Adrenal gland (tissue), 12 donors: ENCODE data around the gene SCP2. TPM values are rescaled to one million over a fixed set of nuclear protein-coding genes. Genes with fewer than 3 reads are reported as not detected.
A peak's percentile ranks its signal among the peaks of the same experiment; 100 is the strongest.

Source experiments
- DNase-seq, 7 donors: peaks; one replicate each; pipeline ENCODE4 v3.0.0-alpha.2; 2019 to 2020
- H3K27ac ChIP-seq, 5 donors: fragments of 200-600 bp; sonication (generic) in 4 of 5; 1 replicate in 3 of 5; 2 replicates in 2 of 5; pipeline versions ENCODE4 v1.5.1 to v1.8.0; 2016 to 2020; ENCODE audit warnings: mild to moderate bottlenecking in 1 of 5
- H3K27me3 ChIP-seq: fragments of 200-600 bp; 2 replicates; pipeline ENCODE4 v1.8.0; 2021
- H3K36me3 ChIP-seq, 2 donors: fragments of 200-600 bp; replicated peaks in 1 of 2; 1 replicate in 1 of 2; 2 replicates in 1 of 2; pipeline versions ENCODE4 v1.5.1 to v1.8.0; 2018 to 2022
- H3K4me1 ChIP-seq, 2 donors: fragments of 200-600 bp; replicated peaks in 1 of 2; 1 replicate in 1 of 2; 2 replicates in 1 of 2; pipeline versions ENCODE4 v1.5.1 to v1.8.0; 2018 to 2021
- H3K4me3 ChIP-seq, 4 donors: fragments of 200-600 bp; sonication (generic) in 3 of 4; one replicate each; pipeline ENCODE4 v1.5.1; 2016 to 2018
- H3K9me3 ChIP-seq, 3 donors: fragments of 200-600 bp; sonication (generic) in 1 of 3; replicated peaks in 1 of 3; 1 replicate in 2 of 3; 2 replicates in 1 of 3; pipeline versions ENCODE4 v1.5.1 to v1.8.0; 2016 to 2021
- CTCF ChIP-seq, 6 experiments: fragments of 450-650 bp in 4 of 6; fragments of 200-600 bp in 2 of 6; sonication (generic) in 1 of 6; IDR thresholded peaks; 1 replicate in 5 of 6; 2 replicates in 1 of 6; pipeline versions ENCODE4 v1.5.1 to v1.8.0; 2016 to 2021; ENCODE audit warnings: antibody characterized with exemption in 6 of 6, mild to moderate bottlenecking in 2 of 6, moderate library complexity in 1 of 6
- POLR2A ChIP-seq, 2 donors: fragments of 450-650 bp; IDR thresholded peaks; one replicate each; pipeline ENCODE4 v1.6.1; 2017; ENCODE audit warnings: antibody characterized with exemption in 2 of 2, mild to moderate bottlenecking in 2 of 2, moderate library complexity in 1 of 2
- WGBS, 4 donors: extraction: QIAGEN DNeasy Blood & Tissue Kit in 2 of 4; methylation state at CpG; one replicate each; pipeline versions ENCODE4 v1.1.5 to v1.1.7; 2013 to 2017; 5-methylcytosine and 5-hydroxymethylcytosine counted together
- intact Hi-C, 2 donors: fragments of 100-400 bp; cut with DNase I; formaldehyde crosslinking; loops; one replicate each; pipeline versions ENCODE4 v1.14.1 to v1.15.0; 2022 to 2023
- polyA plus RNA-seq, 3 donors: library from polyadenylated mRNA; stranded (reverse); fragments of 200-250 nt in 2 of 3; fragments of 350-450 nt in 1 of 3; fragmentation: Illumina TruSeq in 1 of 3; extraction: RNeasy Lipid Tissue Mini Kit (QIAGEN cat#74804) in 1 of 3; gene quantifications; one replicate each; pipeline ENCODE4 v1.2.3, GENCODE V29; 2013 to 2014
- total RNA-seq, 9 donors: library from RNA; depleted of rRNA in 4 of 9; stranded (reverse); fragments of >200 nt in 4 of 9; fragments of 120-200 nt in 1 of 9; fragmentation: NEBNext Ultra II Directional in 1 of 9; extraction: Animal tissue kit (Norgen Biotek cat#: 25700) in 1 of 9; gene quantifications; one replicate each; pipeline versions ENCODE4 v1.1.0 to v1.2.4, GENCODE V29; 2013 to 2023
- donor health status: healthy with polysubstance abuse.
- donor health status: Bipolar disorder and iron deficiency.
- donor health status: DM: yes; HTN: yes; CAD: no.
- donor health status: DM: no; HTN: no; CAD: no.
- donor health status: DM: no; HTN: no; CAD: no.
- donor health status: DM: yes; HTN: yes; CAD: no.

SCP2 gene
- total and polyA plus RNA-seq, 12 donors = 114 to 256 (median 144) TPM

GRCh38 chr1:52917156-52917555 lies 9.9 kb upstream of the SCP2 start:
- peak in 1 of 7 donors; percentile 13 for DNase-seq
- Histone ChIP-seq H3K36me3 (no peaks in the 10 kb centered on the region), H3K9me3 (no peaks in the 10 kb centered on the region), H3K27ac (peak overlapping the region in 2 of 5 donors; percentile 17 to 26), H3K4me1 (peaks cover 18 to 29% of the 10 kb centered on the region in 2 donors), H3K4me3 (no peak overlapping the region), H3K27me3 (no peaks in the 10 kb centered on the region)
- 80 to 88% (median 83%) methylated on average over 7 of the region's 7 CpGs for WGBS, 4 donors
- intact Hi-C loops = loop anchor here in 1 of 2 donors (10.0 kb wide), 1 partner anchor 212 kb away; no protein-coding TSS in a partner anchor
- TF ChIP-seq CTCF (IDR thresholded peaks at IDR 0.05) = no peak
- TF ChIP-seq POLR2A (IDR thresholded peaks at IDR 0.05) = no peak

DNA sequence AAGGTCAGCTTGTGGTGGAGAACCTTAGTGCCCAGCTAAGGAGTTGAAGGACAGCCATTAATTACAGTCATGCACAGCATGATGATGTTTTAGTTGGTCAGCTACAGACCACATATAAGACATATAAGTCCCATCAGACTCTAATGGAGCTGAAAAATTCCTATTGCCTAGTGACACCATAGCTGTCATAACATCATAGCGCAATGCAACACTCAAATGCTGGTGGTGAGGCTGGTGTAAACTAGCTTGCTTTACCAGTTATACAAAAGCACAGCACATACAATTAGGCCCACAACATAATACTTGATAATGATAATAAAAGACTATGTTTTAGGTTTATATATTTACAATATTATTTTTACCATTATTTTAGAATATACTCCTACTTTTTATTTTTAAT lies 9.5 kb upstream of the SCP2 start:
- no peak for DNase-seq
- no peak overlapping the region for H3K4me3 ChIP-seq
- intact Hi-C loops = loop anchor here in 1 of 2 donors (10.0 kb wide), 1 partner anchor 213 kb away; no protein-coding TSS in a partner anchor
- no peaks in the 10 kb centered on the region for H3K36me3 ChIP-seq
- peak overlapping the region in 1 of 5 donors; percentile 17 for H3K27ac ChIP-seq
- H3K27me3 ChIP-seq = no peaks in the 10 kb centered on the region
- H3K4me1 ChIP-seq = peaks cover 18 to 29% of the 10 kb centered on the region in 2 donors
- no peaks in the 10 kb centered on the region for H3K9me3 ChIP-seq
- TF ChIP-seq CTCF (IDR thresholded peaks at IDR 0.05) = no peak
- no peak for TF ChIP-seq POLR2A (IDR thresholded peaks at IDR 0.05)
- 94 to 100% (median 99%) methylated on average over 1 of the region's 1 CpG for WGBS, 4 donors

DNA sequence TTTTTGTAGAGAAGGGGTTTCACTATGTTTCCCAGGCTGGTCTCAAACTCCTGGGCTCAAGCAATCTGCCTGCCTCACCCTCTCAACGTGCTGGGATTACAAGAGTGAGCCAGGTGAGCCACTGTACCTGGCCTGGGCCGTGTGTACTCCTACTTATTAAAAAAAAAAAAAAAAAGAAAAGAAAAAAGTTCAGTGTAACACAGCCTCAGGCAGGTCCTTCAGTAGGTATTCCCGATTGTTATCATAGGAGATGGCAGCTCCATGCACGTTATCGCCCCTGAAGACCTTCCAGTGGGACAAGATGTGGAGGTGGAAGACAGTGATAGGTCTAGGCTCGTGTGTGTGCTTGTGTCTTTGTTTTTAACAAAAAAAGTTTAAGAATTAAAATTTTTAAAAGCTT lies 8.9 kb upstream of the SCP2 start:
- no peak for DNase-seq
- no peaks in the 10 kb centered on the region for H3K36me3 ChIP-seq
- no peaks in the 10 kb centered on the region for H3K9me3 ChIP-seq
- no peaks in the 10 kb centered on the region for H3K27me3 ChIP-seq
- no peak overlapping the region for H3K27ac ChIP-seq
- TF ChIP-seq CTCF (IDR thresholded peaks at IDR 0.05) (no peak), POLR2A (IDR thresholded peaks at IDR 0.05) (no peak)
- intact Hi-C loops = loop anchor here in 1 of 2 donors (10.0 kb wide), 1 partner anchor 213 kb away; no protein-coding TSS in a partner anchor
- no peak overlapping the region for H3K4me3 ChIP-seq
- H3K4me1 ChIP-seq = peaks cover 18 to 29% of the 10 kb centered on the region in 2 donors
- WGBS, 4 donors = 88 to 92% (median 90%) methylated on average over 6 of the region's 6 CpGs

GRCh38 chr1:52919051-52919722 lies 7.9 kb upstream of the SCP2 start:
- H3K27me3 ChIP-seq = no peaks in the 10 kb centered on the region
- DNase-seq = peak in 1 of 7 donors; percentile 18
- peaks cover 18 to 29% of the 10 kb centered on the region in 2 donors for H3K4me1 ChIP-seq
- intact Hi-C loops = loop anchor here in 1 of 2 donors (10.0 kb wide), 1 partner anchor 214 kb away; no protein-coding TSS in a partner anchor
- TF ChIP-seq POLR2A (IDR thresholded peaks at IDR 0.05) = no peak
- 92 to 94% (median 94%) methylated on average over 7 of the region's 7 CpGs for WGBS, 4 donors
- no peaks in the 10 kb centered on the region for H3K9me3 ChIP-seq
- H3K4me3 ChIP-seq = no peak overlapping the region
- H3K36me3 ChIP-seq = no peaks in the 10 kb centered on the region
- peak overlapping the region in 1 of 5 donors; percentile 35 for H3K27ac ChIP-seq
